Naive thymus-derived CD4-positive, alpha-beta T cell (primary cell): ENCODE measurements around the gene ADARB1. TPM values are rescaled to one million over a fixed set of nuclear protein-coding genes. Genes with fewer than 3 reads are reported as not detected.

Source experiments
- ATAC-seq: fragments of 150-1000 bp; cut with Tn5 transposase; 2 replicates; pipeline ENCODE4 v1.10.0; 2021; ENCODE audit warnings: mild to moderate bottlenecking, moderate library complexity
- CTCF ChIA-PET: fragments of 350-600 bp; sonication (Branson Sonifier 250); formaldehyde crosslinking; loops from one replicate; lab custom pipeline; 2021; ENCODE audit warnings: antibody characterized with exemption; lab: Charles Lee
- POLR2A ChIA-PET: fragments of 350-600 bp; sonication (Branson Sonifier 250); formaldehyde crosslinking; loops from one replicate; lab custom pipeline; 2021; ENCODE audit warnings: antibody characterized with exemption, inconsistent platforms; lab: Charles Lee
- DNase-seq, 9 donors: peaks; one replicate each; pipeline versions ENCODE4 v3.0.0 to v3.0.0-alpha.2; 2020 to 2022; ENCODE audit warnings: mixed read lengths in 1 of 9
- H3K27ac ChIP-seq: one replicate; pipeline ENCODE4 v1.7.0; 2013; ENCODE audit warnings: mild to moderate bottlenecking, low read depth, low read length, moderate library complexity
- H3K27me3 ChIP-seq, 2 donors: one replicate each; pipeline ENCODE4 v1.7.0; 2013; ENCODE audit warnings: low read length in 2 of 2, mild to moderate bottlenecking in 2 of 2, moderate library complexity in 2 of 2; ENCODE audit not compliant: control insufficient read depth in 2 of 2, insufficient read depth in 2 of 2
- H3K36me3 ChIP-seq, 3 experiments: 1 replicate in 2 of 3; 2 replicates in 1 of 3; pipeline ENCODE4 v1.7.0; 2013; ENCODE audit warnings: low read length in 3 of 3, mild to moderate bottlenecking in 3 of 3, moderate library complexity in 1 of 3; ENCODE audit not compliant: insufficient read depth in 3 of 3, control insufficient read depth in 2 of 3
- H3K4me1 ChIP-seq, 2 donors: one replicate each; pipeline ENCODE4 v1.7.0; 2013; ENCODE audit warnings: low read length in 2 of 2, mild to moderate bottlenecking in 2 of 2, moderate library complexity in 1 of 2; ENCODE audit not compliant: control insufficient read depth in 2 of 2, insufficient read depth in 2 of 2
- H3K4me3 ChIP-seq: 2 replicates; pipeline ENCODE4 v1.7.0; 2013; ENCODE audit warnings: mild to moderate bottlenecking, low read length
- H3K9me3 ChIP-seq, 3 experiments: 1 replicate in 2 of 3; 2 replicates in 1 of 3; pipeline ENCODE4 v1.7.0; 2013; ENCODE audit warnings: low read length in 3 of 3; ENCODE audit not compliant: control insufficient read depth in 2 of 3
- H3K27ac Mint-ChIP-seq, 9 donors: one replicate each; pipeline ENCODE4 v1.8.0; 2020 to 2022; ENCODE audit warnings: mixed read lengths in 9 of 9, mild to moderate bottlenecking in 8 of 9, moderate library complexity in 5 of 9, inconsistent platforms in 2 of 9
- H3K27me3 Mint-ChIP-seq, 5 donors: one replicate each; pipeline ENCODE4 v1.8.0; 2021 to 2022; ENCODE audit warnings: mixed read lengths in 5 of 5, mild to moderate bottlenecking in 1 of 5
- H3K36me3 Mint-ChIP-seq, 5 donors: one replicate each; pipeline ENCODE4 v1.8.0; 2020 to 2022; ENCODE audit warnings: mixed read lengths in 5 of 5, mild to moderate bottlenecking in 3 of 5, inconsistent platforms in 1 of 5
- H3K4me1 Mint-ChIP-seq, 7 donors: one replicate each; pipeline ENCODE4 v1.8.0; 2020 to 2022; ENCODE audit warnings: mixed read lengths in 7 of 7, mild to moderate bottlenecking in 3 of 7, inconsistent platforms in 1 of 7
- H3K4me3 Mint-ChIP-seq, 10 donors: one replicate each; pipeline ENCODE4 v1.8.0; 2020 to 2022; ENCODE audit warnings: mild to moderate bottlenecking in 10 of 10, mixed read lengths in 10 of 10, moderate library complexity in 6 of 10, inconsistent platforms in 2 of 10
- H3K9me3 Mint-ChIP-seq, 11 donors: one replicate each; pipeline ENCODE4 v1.8.0; 2020 to 2022; ENCODE audit warnings: mixed read lengths in 11 of 11, mild to moderate bottlenecking in 4 of 11, inconsistent platforms in 1 of 11, moderate library complexity in 1 of 11
- intact Hi-C, 2 donors: fragments of 100-400 bp; cut with micrococcal nuclease; formaldehyde crosslinking; loops; one replicate each; pipeline ENCODE4 v1.15.1; 2023
- polyA plus RNA-seq, 2 donors: library from polyadenylated mRNA; unstranded; fragments of 300-500 nt; fragmentation: Illumina TruSeq; gene quantifications; one replicate each; pipeline ENCODE4 v1.2.3, GENCODE V29; 2021
- total RNA-seq, 6 experiments: library from RNA in 5 of 6; stranded (reverse) in 5 of 6; gene quantifications; 1 replicate in 5 of 6; 2 replicates in 1 of 6; pipeline ENCODE4 v1.2.3 and lab custom pipeline; 2021 to 2026

The ADARB1 gene
- total and polyA plus RNA-seq, 7 experiments from 2014 or later = 6.2 to 52.2 (median 38.4) TPM

DNA sequence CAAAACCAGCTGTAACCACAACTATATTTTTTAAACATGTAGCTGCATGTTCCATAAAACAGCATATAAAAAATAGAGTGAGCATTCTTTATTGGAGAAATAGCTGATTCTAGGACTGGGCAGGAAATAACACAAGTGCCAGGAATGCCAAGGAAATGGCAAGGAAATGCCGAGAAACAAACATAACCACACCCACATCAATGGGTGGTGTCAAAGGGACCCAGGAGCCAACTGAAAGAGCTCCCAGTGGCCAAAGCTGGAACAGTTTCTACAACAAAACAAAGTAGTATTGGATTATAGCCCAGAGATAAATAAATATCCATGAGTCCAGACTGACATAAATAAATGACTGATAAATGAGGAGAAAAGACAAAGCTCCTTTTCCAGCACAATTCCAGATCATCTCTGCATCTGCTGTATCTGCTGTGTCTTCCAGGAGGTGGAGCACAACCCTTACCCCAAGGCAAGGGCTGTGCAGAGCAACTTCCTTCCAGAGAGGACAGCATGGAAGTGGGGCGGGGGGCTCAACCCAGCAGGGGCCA, 28.1 kb downstream of the ADARB1 start:
- Histone ChIP-seq H3K36me3 (no peaks in the 10 kb centered on the region), H3K9me3 (no peaks in the 10 kb centered on the region), H3K27me3 (no peaks in the 10 kb centered on the region), H3K27ac (no peak overlapping the region), H3K4me1 (peaks cover 12 to 27% of the 10 kb centered on the region in 2 donors), H3K4me3 (no peak overlapping the region)
- H3K4me1 Mint-ChIP-seq = peaks cover 47 to 87% (median 65%) of the 10 kb centered on the region in 7 donors
- peak overlapping the region in 1 of 10 donors; percentile 47 for H3K4me3 Mint-ChIP-seq
- no peaks in the 10 kb centered on the region for H3K9me3 Mint-ChIP-seq
- intact Hi-C loops = no loop called here
- H3K27me3 Mint-ChIP-seq = no peaks in the 10 kb centered on the region
- ChIA-PET CTCF (interaction anchor here (0.7 to 0.9 kb wide), 4 partner anchors 10 to 152 kb away, joined by 3 to 4 read pairs (median 3); no protein-coding TSS in a partner anchor), POLR2A (interaction anchor here (1.1 to 1.5 kb wide), 2 partner anchors 12 to 26 kb away, joined by 4 to 5 read pairs; no protein-coding TSS in a partner anchor)
- peaks cover 0 to 20% (median 7%) of the 10 kb centered on the region in 5 donors for H3K36me3 Mint-ChIP-seq
- DNase-seq (no peak), ATAC-seq (peak; percentile 39)
- H3K27ac Mint-ChIP-seq = peak overlapping the region in 2 of 9 donors; percentile 12 to 32

DNA sequence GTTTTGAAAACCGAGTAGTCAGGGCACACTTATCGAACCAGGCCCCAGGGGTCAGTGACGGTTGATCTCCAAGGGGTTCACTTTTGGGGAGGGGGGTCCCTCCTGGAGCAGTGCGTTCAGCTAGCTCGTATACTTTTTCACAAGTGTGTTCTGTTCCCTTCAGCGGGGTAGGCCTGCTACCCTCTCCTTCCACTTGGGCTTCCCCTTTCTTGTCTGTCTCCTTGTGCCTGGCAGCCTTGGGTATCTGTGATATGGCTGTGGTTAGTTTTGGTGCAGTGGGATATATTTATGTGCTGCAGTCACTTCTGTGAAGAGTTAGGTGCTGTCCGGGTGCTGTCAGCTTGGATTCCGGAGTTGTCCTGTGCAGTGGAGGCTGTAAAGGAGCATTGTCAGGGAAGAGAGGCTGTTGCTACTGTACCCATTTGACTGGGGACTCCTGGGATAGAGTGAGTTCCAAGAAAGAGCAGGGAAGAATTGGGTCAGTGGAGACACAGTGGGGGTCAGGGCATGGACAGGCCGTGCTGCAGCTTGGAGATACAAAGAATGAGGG, 29.7 kb downstream of the ADARB1 start:
- H3K9me3 ChIP-seq = no peaks in the 10 kb centered on the region
- peak overlapping the region; percentile 2 to 70 (median 60) for H3K4me3 Mint-ChIP-seq
- H3K36me3 Mint-ChIP-seq = peaks cover 0 to 11% (median 4%) of the 10 kb centered on the region in 5 donors
- CTCF ChIA-PET = interaction anchor here (0.6 to 3.4 kb wide), 2 partner anchors 24 to 1485 kb away, joined by 3 to 18 read pairs; no protein-coding TSS in a partner anchor
- no peaks in the 10 kb centered on the region for H3K36me3 ChIP-seq
- H3K4me1 Mint-ChIP-seq = peaks cover 37 to 85% (median 60%) of the 10 kb centered on the region in 7 donors
- H3K27ac ChIP-seq = no peak overlapping the region
- peaks cover 12 to 31% of the 10 kb centered on the region in 2 donors for H3K4me1 ChIP-seq
- H3K27me3 ChIP-seq = no peaks in the 10 kb centered on the region
- peaks cover 0 to 2% (median 0%) of the 10 kb centered on the region in 11 donors for H3K9me3 Mint-ChIP-seq
- no peaks in the 10 kb centered on the region for H3K27me3 Mint-ChIP-seq
- DNase-seq (no peak), ATAC-seq (peak; percentile 59)
- H3K4me3 ChIP-seq = no peak overlapping the region
- intact Hi-C loops = loop anchor here (2.0 kb wide), 2 partner anchors 17 to 25 kb away; no protein-coding TSS in a partner anchor
- POLR2A ChIA-PET = no interaction called here
- H3K27ac Mint-ChIP-seq = peak overlapping the region in 8 of 9 donors; percentile 3 to 84 (median 62)

DNA sequence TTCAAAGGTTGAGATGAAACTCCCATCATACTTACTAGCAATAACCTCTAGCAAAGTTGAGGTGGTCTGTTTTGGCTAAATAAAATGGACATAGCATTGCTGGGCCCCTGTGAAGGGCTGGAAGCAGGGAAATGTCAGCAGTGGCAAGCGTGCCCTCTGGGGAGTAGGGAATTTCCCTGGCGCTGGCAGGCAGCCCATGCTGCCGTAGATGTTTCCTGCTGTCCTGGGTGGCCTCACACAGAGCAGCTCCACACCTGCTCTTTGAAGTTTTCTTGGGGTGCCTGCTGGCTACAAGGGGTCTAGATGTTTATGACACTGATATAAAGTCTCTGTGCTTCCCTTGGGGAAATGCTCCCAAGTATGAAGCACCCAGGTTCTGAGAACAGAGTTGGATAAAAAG, 30.2 kb downstream of the ADARB1 start:
- DNase-seq (peak in 1 of 9 donors; percentile 42), ATAC-seq (peak; percentile 74)

DNA sequence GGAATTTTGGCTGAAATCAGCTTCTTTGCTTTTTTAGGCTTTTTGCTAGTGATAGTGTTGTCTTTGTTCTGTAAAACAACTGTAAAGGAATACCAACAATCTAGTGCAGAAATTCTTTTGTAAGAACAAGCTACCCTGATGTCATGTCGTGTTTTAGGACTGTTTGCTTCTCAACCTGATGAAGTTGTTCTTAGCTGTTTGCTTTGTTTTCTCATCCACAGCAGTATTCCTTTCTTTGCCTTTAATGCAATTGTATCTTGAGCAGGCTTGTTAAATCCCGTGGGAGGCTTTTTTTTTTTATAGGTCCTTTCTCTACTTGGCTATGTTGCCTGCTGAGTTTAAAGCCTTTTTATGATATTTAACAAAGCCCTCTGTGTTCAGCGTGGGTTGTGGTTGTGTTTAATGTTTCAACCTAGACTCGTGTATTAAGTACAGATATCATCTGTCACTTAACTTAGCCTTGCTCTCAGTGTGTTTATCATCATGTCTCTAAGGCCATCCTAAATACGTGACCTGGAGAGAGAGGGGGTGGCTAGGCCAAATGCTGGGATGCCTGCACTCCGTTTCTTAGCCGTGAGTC, 31.6 kb downstream of the ADARB1 start:
- intact Hi-C loops = loop anchor here (2.0 kb wide), 2 partner anchors 19 to 27 kb away; no protein-coding TSS in a partner anchor
- H3K9me3 ChIP-seq = no peaks in the 10 kb centered on the region
- POLR2A ChIA-PET = interaction anchor here (0.5 to 0.9 kb wide), 2 partner anchors 27 to 283 kb away, joined by 3 to 4 read pairs; no protein-coding TSS in a partner anchor
- Mint-ChIP-seq H3K36me3 (peaks cover 0 to 9% (median 4%) of the 10 kb centered on the region in 5 donors), H3K4me3 (peak overlapping the region in 7 of 10 donors; percentile 6 to 70 (median 40)), H3K27ac (peak overlapping the region in 8 of 9 donors; percentile 4 to 69 (median 56)), H3K4me1 (peaks cover 52 to 93% (median 79%) of the 10 kb centered on the region in 7 donors), H3K9me3 (peaks cover 0 to 2% (median 0%) of the 10 kb centered on the region in 11 donors), H3K27me3 (no peaks in the 10 kb centered on the region)
- no peak for DNase-seq
- no peaks in the 10 kb centered on the region for H3K36me3 ChIP-seq
- H3K27ac ChIP-seq = no peak overlapping the region
- no peak overlapping the region for H3K4me3 ChIP-seq
- CTCF ChIA-PET = interaction anchor here (1.5 to 3.4 kb wide), 2 partner anchors 22 to 156 kb away, joined by 7 to 18 read pairs; no protein-coding TSS in a partner anchor
- no peaks in the 10 kb centered on the region for H3K27me3 ChIP-seq
- ATAC-seq = no peak
- H3K4me1 ChIP-seq = peaks cover 12 to 38% of the 10 kb centered on the region in 2 donors

More for the DNA sequence above, 30.2 kb downstream of the ADARB1 start:
- Mint-ChIP-seq H3K4me1 (peaks cover 41 to 89% (median 65%) of the 10 kb centered on the region in 7 donors), H3K4me3 (peak overlapping the region; percentile 24 to 70 (median 61)), H3K36me3 (peaks cover 0 to 11% (median 4%) of the 10 kb centered on the region in 5 donors), H3K9me3 (peaks cover 0 to 2% (median 0%) of the 10 kb centered on the region in 11 donors), H3K27ac (peak overlapping the region; percentile 3 to 84 (median 64)), H3K27me3 (no peaks in the 10 kb centered on the region)
- H3K27ac ChIP-seq = no peak overlapping the region
- intact Hi-C loops = loop anchor here (2.0 kb wide), 2 partner anchors 18 to 26 kb away; no protein-coding TSS in a partner anchor
- no peaks in the 10 kb centered on the region for H3K36me3 ChIP-seq
- ChIA-PET CTCF (interaction anchor here (0.6 to 3.4 kb wide), 2 partner anchors 24 to 1486 kb away, joined by 3 to 18 read pairs; no protein-coding TSS in a partner anchor), POLR2A (no interaction called here)
- H3K4me3 ChIP-seq = no peak overlapping the region
- H3K9me3 ChIP-seq = no peaks in the 10 kb centered on the region
- H3K4me1 ChIP-seq = peaks cover 12 to 36% of the 10 kb centered on the region in 2 donors
- no peaks in the 10 kb centered on the region for H3K27me3 ChIP-seq

DNA sequence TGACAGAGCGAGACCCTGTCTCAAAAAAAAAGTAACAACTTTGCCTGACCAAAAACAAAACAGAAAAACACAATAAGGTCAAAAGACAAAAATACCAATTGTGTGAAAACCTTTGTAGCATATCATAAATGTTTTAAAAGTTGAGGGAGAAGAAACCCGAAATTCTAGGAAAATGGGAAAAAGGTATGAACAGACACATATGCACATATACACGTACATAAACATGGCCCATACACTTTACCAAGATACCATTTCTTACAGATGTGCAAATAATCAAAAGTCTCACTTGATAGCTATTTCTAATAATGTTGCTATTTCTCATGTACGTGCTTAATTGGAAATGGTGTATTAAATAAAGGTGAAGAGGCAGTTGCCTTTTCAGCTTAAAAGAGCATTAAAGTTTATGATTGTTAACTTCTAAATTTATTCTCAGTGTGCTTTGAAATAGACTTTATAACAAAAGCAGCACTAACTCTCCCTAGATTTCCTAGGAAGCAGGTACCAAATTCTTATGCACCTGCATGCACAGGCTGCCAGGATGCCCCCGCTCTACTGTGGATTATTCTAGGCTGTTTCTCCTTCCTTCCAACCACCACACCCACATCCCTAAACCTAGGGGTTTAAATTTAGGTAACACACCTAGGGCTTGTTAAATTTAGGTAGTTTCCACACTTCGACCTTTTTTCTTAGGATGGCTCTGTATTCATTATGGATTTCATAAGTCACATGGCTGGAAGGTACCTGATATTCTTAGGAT, 33.8 kb downstream of the ADARB1 start:
- H3K36me3 ChIP-seq = no peaks in the 10 kb centered on the region
- ATAC-seq (no peak), DNase-seq (no peak)
- H3K9me3 ChIP-seq = no peaks in the 10 kb centered on the region
- H3K27ac ChIP-seq = no peak overlapping the region
- Mint-ChIP-seq H3K36me3 (peaks cover 0 to 9% (median 3%) of the 10 kb centered on the region in 5 donors), H3K27ac (peak overlapping the region in 1 of 9 donors; percentile 59), H3K4me1 (peaks cover 67 to 93% (median 77%) of the 10 kb centered on the region in 7 donors), H3K4me3 (peak overlapping the region in 4 of 10 donors; percentile 6 to 81 (median 78)), H3K27me3 (no peaks in the 10 kb centered on the region), H3K9me3 (peaks cover 0 to 2% (median 0%) of the 10 kb centered on the region in 11 donors)
- peaks cover 12 to 32% of the 10 kb centered on the region in 2 donors for H3K4me1 ChIP-seq
- CTCF ChIA-PET = no interaction called here
- H3K27me3 ChIP-seq = no peaks in the 10 kb centered on the region
- intact Hi-C loops = loop anchor here in 1 of 2 donors (2.0 kb wide), 1 partner anchor 33 kb away; the partner anchor contains the start of gene ADARB1
- no peak overlapping the region for H3K4me3 ChIP-seq
- POLR2A ChIA-PET = interaction anchor here (0.7 to 1.1 kb wide), 3 partner anchors 29 to 191 kb away, joined by 3 to 4 read pairs (median 4); no protein-coding TSS in a partner anchor
